Measurements from ENCODE around the gene FLT1.

The FLT1 gene

DNA sequence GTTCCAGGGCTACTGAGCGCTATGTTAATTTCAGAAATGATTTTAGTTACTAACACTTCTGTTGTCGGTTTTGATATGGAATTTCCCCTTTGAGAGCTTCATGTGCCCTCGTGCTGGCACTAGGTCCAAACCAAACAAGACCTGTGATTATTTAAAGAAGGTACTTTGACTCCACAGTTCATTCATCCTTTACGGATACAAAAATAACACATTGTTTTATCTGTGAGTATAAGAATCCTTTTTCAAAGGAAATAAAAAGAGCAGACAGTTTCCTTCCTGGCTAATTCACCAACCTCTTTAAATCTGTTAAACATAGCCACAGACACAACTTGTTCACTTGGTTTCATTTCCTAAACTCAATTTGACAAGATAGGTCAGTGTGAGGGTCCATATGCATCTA is 141.2 kb downstream of the FLT1 start:
- no peak overlapping the region for H3K4me3 ChIP-seq (ENCODE audit: low read length)
- H3K36me3 ChIP-seq (ENCODE audit: control insufficient read depth, insufficient read depth, low read length): no peaks in the 10 kb centered on the region
- H3K9ac ChIP-seq (ENCODE audit: low read length): no peak overlapping the region
- H3K4me1 ChIP-seq (ENCODE audit: control insufficient read depth, insufficient read depth, low read length): no peaks in the 10 kb centered on the region
- H3K9me3 ChIP-seq (ENCODE audit: control insufficient read depth, low read length): no peaks in the 10 kb centered on the region
- H3K27me3 ChIP-seq (ENCODE audit: control insufficient read depth, insufficient read depth, low read length): no peaks in the 10 kb centered on the region

- Histone ChIP-seq H3K9me3 (ENCODE audit: control insufficient read depth, low read length) (no peaks in the 10 kb centered on the region), H3K36me3 (ENCODE audit: control insufficient read depth, insufficient read depth, low read length) (no peaks in the 10 kb centered on the region), H3K4me1 (ENCODE audit: control insufficient read depth, insufficient read depth, low read length) (no peaks in the 10 kb centered on the region), H3K27me3 (ENCODE audit: control insufficient read depth, insufficient read depth, low read length) (no peaks in the 10 kb centered on the region), H3K9ac (ENCODE audit: low read length) (no peak overlapping the region), H3K4me3 (ENCODE audit: low read length) (no peak overlapping the region)
These were observed 144.8 kb downstream of the FLT1 start for GRCh38 chr13:28349907-28350654.

- H3K27me3 ChIP-seq (ENCODE audit: control insufficient read depth, insufficient read depth, low read length): no peaks in the 10 kb centered on the region
- no peak overlapping the region for H3K9ac ChIP-seq (ENCODE audit: low read length)
- H3K9me3 ChIP-seq (ENCODE audit: control insufficient read depth, low read length): no peaks in the 10 kb centered on the region
- H3K4me1 ChIP-seq (ENCODE audit: control insufficient read depth, insufficient read depth, low read length): no peaks in the 10 kb centered on the region
- no peak overlapping the region for H3K4me3 ChIP-seq (ENCODE audit: low read length)
- H3K36me3 ChIP-seq (ENCODE audit: control insufficient read depth, insufficient read depth, low read length): no peaks in the 10 kb centered on the region
These were observed 145.6 kb downstream of the FLT1 start for GRCh38 chr13:28349371-28349770.

- no peaks in the 10 kb centered on the region for H3K27me3 ChIP-seq (ENCODE audit: control insufficient read depth, insufficient read depth, low read length)
- H3K4me3 ChIP-seq (ENCODE audit: low read length): no peak overlapping the region
- no peaks in the 10 kb centered on the region for H3K4me1 ChIP-seq (ENCODE audit: control insufficient read depth, insufficient read depth, low read length)
- H3K9ac ChIP-seq (ENCODE audit: low read length): no peak overlapping the region
- H3K9me3 ChIP-seq (ENCODE audit: control insufficient read depth, low read length): no peaks in the 10 kb centered on the region
- no peaks in the 10 kb centered on the region for H3K36me3 ChIP-seq (ENCODE audit: control insufficient read depth, insufficient read depth, low read length)
These were observed 147.2 kb downstream of the FLT1 start for GRCh38 chr13:28347456-28348371.

DNA sequence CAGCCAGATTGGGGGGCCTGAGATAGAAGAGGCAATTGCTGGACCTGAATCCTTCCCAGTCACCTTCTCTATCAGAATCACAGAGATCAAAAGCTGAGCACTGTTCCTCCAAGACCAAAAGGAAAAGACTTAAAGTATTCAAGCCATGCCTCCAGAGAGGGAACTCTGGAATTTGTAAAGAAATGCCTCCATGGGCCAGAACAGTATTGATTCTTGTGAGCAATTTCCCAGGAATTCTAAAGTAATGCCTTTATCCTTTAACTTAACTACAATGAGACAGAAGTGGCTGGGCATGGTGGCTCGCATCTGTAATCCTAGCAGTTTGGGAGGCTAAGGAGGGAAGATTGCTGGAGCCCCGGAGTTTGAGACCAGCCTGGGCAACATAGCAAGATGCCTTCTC is 148.8 kb downstream of the FLT1 start:
- Histone ChIP-seq H3K4me1 (ENCODE audit: control insufficient read depth, insufficient read depth, low read length) (no peaks in the 10 kb centered on the region), H3K9me3 (ENCODE audit: control insufficient read depth, low read length) (no peaks in the 10 kb centered on the region), H3K36me3 (ENCODE audit: control insufficient read depth, insufficient read depth, low read length) (no peaks in the 10 kb centered on the region), H3K4me3 (ENCODE audit: low read length) (no peak overlapping the region), H3K27me3 (ENCODE audit: control insufficient read depth, insufficient read depth, low read length) (no peaks in the 10 kb centered on the region), H3K9ac (ENCODE audit: low read length) (no peak overlapping the region)

- Histone ChIP-seq H3K27me3 (ENCODE audit: control insufficient read depth, insufficient read depth, low read length) (peaks cover 6% of the 10 kb centered on the region), H3K9me3 (ENCODE audit: control insufficient read depth, low read length) (no peaks in the 10 kb centered on the region), H3K4me3 (ENCODE audit: low read length) (no peak overlapping the region), H3K4me1 (ENCODE audit: control insufficient read depth, insufficient read depth, low read length) (no peaks in the 10 kb centered on the region), H3K36me3 (ENCODE audit: control insufficient read depth, insufficient read depth, low read length) (no peaks in the 10 kb centered on the region), H3K9ac (ENCODE audit: low read length) (no peak overlapping the region)
These were observed 150.8 kb downstream of the FLT1 start for GRCh38 chr13:28344163-28344562.

- H3K36me3 ChIP-seq (ENCODE audit: control insufficient read depth, insufficient read depth, low read length): no peaks in the 10 kb centered on the region
- no peaks in the 10 kb centered on the region for H3K4me1 ChIP-seq (ENCODE audit: control insufficient read depth, insufficient read depth, low read length)
- no peaks in the 10 kb centered on the region for H3K9me3 ChIP-seq (ENCODE audit: control insufficient read depth, low read length)
- H3K9ac ChIP-seq (ENCODE audit: low read length): no peak overlapping the region
- H3K27me3 ChIP-seq (ENCODE audit: control insufficient read depth, insufficient read depth, low read length): peaks cover 6% of the 10 kb centered on the region
- H3K4me3 ChIP-seq (ENCODE audit: low read length): no peak overlapping the region
These were observed 152.7 kb downstream of the FLT1 start for GRCh38 chr13:28342251-28342650.

GRCh38 chr13:28340272-28340793 is 154.6 kb downstream of the FLT1 start:
- Histone ChIP-seq H3K36me3 (ENCODE audit: control insufficient read depth, insufficient read depth, low read length) (no peaks in the 10 kb centered on the region), H3K4me3 (ENCODE audit: low read length) (no peak overlapping the region), H3K9ac (ENCODE audit: low read length) (no peak overlapping the region), H3K27me3 (ENCODE audit: control insufficient read depth, insufficient read depth, low read length) (peaks cover 6% of the 10 kb centered on the region), H3K9me3 (ENCODE audit: control insufficient read depth, low read length) (no peaks in the 10 kb centered on the region), H3K4me1 (ENCODE audit: control insufficient read depth, insufficient read depth, low read length) (no peaks in the 10 kb centered on the region)

DNA sequence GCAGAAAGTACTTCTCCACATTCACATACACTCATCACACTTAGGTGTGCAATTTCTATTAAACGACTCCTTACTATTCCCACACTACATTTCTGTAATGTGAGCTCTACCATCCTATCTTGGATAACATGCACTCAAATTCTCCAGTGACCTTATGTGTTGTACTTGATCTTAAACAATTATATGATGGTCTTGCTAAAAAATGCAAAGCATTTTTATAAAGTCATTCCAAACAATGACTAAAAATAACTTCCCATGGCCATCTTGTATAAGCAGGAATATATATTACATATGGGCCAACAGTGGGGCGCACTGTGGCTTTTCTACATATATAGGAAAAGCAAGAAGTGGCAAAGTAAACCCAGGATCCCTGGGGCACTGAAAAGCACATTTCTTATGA is 155.5 kb downstream of the FLT1 start:
- no peaks in the 10 kb centered on the region for H3K36me3 ChIP-seq (ENCODE audit: control insufficient read depth, insufficient read depth, low read length)
- H3K9ac ChIP-seq (ENCODE audit: low read length): no peak overlapping the region
- peaks cover 6% of the 10 kb centered on the region for H3K27me3 ChIP-seq (ENCODE audit: control insufficient read depth, insufficient read depth, low read length)
- no peak overlapping the region for H3K4me3 ChIP-seq (ENCODE audit: low read length)
- H3K4me1 ChIP-seq (ENCODE audit: control insufficient read depth, insufficient read depth, low read length): no peaks in the 10 kb centered on the region
- no peaks in the 10 kb centered on the region for H3K9me3 ChIP-seq (ENCODE audit: control insufficient read depth, low read length)

DNA sequence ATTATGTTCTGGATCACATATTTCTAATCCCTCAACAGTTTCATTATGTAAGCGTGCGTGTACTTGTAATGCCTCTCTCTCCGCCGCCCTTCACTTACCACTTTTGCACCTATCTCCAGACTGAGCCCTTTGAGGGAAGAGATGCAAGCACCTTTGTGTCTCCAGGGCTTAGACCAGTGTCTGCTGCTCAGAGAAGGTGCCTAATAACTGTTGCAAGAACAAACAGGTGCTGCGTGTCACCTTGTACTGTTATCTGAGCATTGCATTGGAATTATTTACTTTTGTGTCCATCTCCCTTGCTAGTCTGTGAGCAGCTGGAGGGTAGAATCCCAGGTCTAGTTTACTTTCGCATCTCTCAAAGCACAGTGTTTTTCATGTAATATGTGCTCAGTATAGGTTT is 156.2 kb downstream of the FLT1 start:
- no peak overlapping the region for H3K4me3 ChIP-seq (ENCODE audit: low read length)
- H3K9me3 ChIP-seq (ENCODE audit: control insufficient read depth, low read length): no peaks in the 10 kb centered on the region
- H3K27me3 ChIP-seq (ENCODE audit: control insufficient read depth, insufficient read depth, low read length): peaks cover 6% of the 10 kb centered on the region
- H3K36me3 ChIP-seq (ENCODE audit: control insufficient read depth, insufficient read depth, low read length): no peaks in the 10 kb centered on the region
- no peaks in the 10 kb centered on the region for H3K4me1 ChIP-seq (ENCODE audit: control insufficient read depth, insufficient read depth, low read length)
- H3K9ac ChIP-seq (ENCODE audit: low read length): no peak overlapping the region

GRCh38 chr13:28338006-28338574 is 156.8 kb downstream of the FLT1 start:
- no peak overlapping the region for H3K9ac ChIP-seq (ENCODE audit: low read length)
- peaks cover 6% of the 10 kb centered on the region for H3K27me3 ChIP-seq (ENCODE audit: control insufficient read depth, insufficient read depth, low read length)
- no peaks in the 10 kb centered on the region for H3K9me3 ChIP-seq (ENCODE audit: control insufficient read depth, low read length)
- no peak overlapping the region for H3K4me3 ChIP-seq (ENCODE audit: low read length)
- H3K36me3 ChIP-seq (ENCODE audit: control insufficient read depth, insufficient read depth, low read length): no peaks in the 10 kb centered on the region
- no peaks in the 10 kb centered on the region for H3K4me1 ChIP-seq (ENCODE audit: control insufficient read depth, insufficient read depth, low read length)

Measured in mucosa of stomach (tissue), 1 donor.